ENCODE results near the gene KIRREL3. TPM values are rescaled to one million over a fixed set of nuclear protein-coding genes. Genes with fewer than 3 reads are reported as not detected.

The KIRREL3 gene
- total and polyA plus RNA-seq, 2 of the 8 experiments (the other 6 are each of a cell fraction or from before 2014, with no cell fraction given): 0.29 to 0.32 TPM

GRCh38 chr11:126488591-126489370, 511.8 kb downstream of the KIRREL3 start:
- peaks cover 0 to 15% (median 4%) of the 10 kb centered on the region in 4 experiments; a peak in 6 of 7 replicates for H3K4me1 ChIP-seq (replicated peaks in 1 of 4; ENCODE audit: control insufficient read depth in 3 of 4, insufficient read depth in 4 of 4, low read length in 3 of 4)
- H3K18ac ChIP-seq (ENCODE audit: extremely low read depth, low read length): no peak overlapping the region
- H3K56ac ChIP-seq (replicated peaks; ENCODE audit: insufficient read length, low read depth, low read length): no peak overlapping the region
- no peak overlapping the region for H2BK15ac ChIP-seq (ENCODE audit: low read length)
- H4K8ac ChIP-seq (ENCODE audit: extremely low read depth, insufficient read depth, low read length): peak overlapping the region; percentile 43; the same call in 1 of the 2 replicates
- no peak overlapping the region for H4K91ac ChIP-seq (replicated peaks; ENCODE audit: insufficient read length, low read length)
- ChIA-PET CTCF (ENCODE audit: partially characterized antibody) (interaction anchor here (0.7 to 2.5 kb wide), 8 partner anchors 9 to 343 kb away, joined by 3 to 37 read pairs (median 4); no protein-coding TSS in a partner anchor), POLR2A (ENCODE audit: partially characterized antibody) (interaction anchor here (0.8 kb wide), 1 partner anchor 8 kb away, joined by 3 read pairs; no protein-coding TSS in a partner anchor)
- H3K4me2 ChIP-seq (ENCODE audit: insufficient read depth in 1 of 2, low read depth in 2 of 2, low read length in 2 of 2): no peak overlapping the region
- DNase-seq (ENCODE audit: low read depth in 1 of 2, low spot score in 2 of 2) (no peak), FAIRE-seq (no peak)
- no peak overlapping the region for H3K23ac ChIP-seq (ENCODE audit: insufficient read length)
- H3K4me3 ChIP-seq (ENCODE audit: extremely low read depth in 1 of 4, insufficient read depth in 2 of 4, low read depth in 3 of 4, low read length in 4 of 4): no peak overlapping the region
- no peaks in the 10 kb centered on the region for H4K20me1 ChIP-seq (replicated peaks in 1 of 2; ENCODE audit: control insufficient read depth in 1 of 2, insufficient read depth in 2 of 2, low read length in 2 of 2)
- H2AK5ac ChIP-seq (ENCODE audit: low read depth, low read length): no peak overlapping the region
- H2BK20ac ChIP-seq (ENCODE audit: low read length): no peak overlapping the region
- no peaks in the 10 kb centered on the region for H3K79me1 ChIP-seq (ENCODE audit: low read depth, low read length)
- H2BK120ac ChIP-seq (replicated peaks; ENCODE audit: low read depth, low read length): no peak overlapping the region
- no peak overlapping the region for H3K4ac ChIP-seq (replicated peaks; ENCODE audit: insufficient read length, low read depth, low read length)
- H4K5ac ChIP-seq (ENCODE audit: insufficient read length, low read depth, low read length): no peak overlapping the region
- H3K9me3 ChIP-seq (ENCODE audit: insufficient read depth in 2 of 2, low read depth in 1 of 2, low read length in 1 of 2): no peaks in the 10 kb centered on the region
- WGBS, 2 experiments (ENCODE audit: extremely low coverage in 1 of 2, insufficient coverage in 1 of 2, insufficient read length in 1 of 2, insufficient replicate concordance in 2 of 2, low coverage in 1 of 2, low lambda C conversion rate in 2 of 2, missing lambda C conversion rate in 1 of 2): 91% methylated on average over 22 of the region's 23 CpGs; no CpG with 5 or more reads in 1 of the 2 experiments
- no peak overlapping the region for H2AFZ ChIP-seq (ENCODE audit: low read length)
- no peak overlapping the region for H3K9ac ChIP-seq (replicated peaks in 1 of 4; ENCODE audit: extremely low read depth in 1 of 4, low read depth in 3 of 4, low read length in 3 of 4)
- peak overlapping the region; percentile 19; the same call in 1 of the 2 replicates for H2BK12ac ChIP-seq (ENCODE audit: low read depth, low read length)
- H3K14ac ChIP-seq (ENCODE audit: insufficient read length): no peak overlapping the region
- H3K79me2 ChIP-seq (ENCODE audit: control insufficient read depth in 1 of 2, insufficient read depth in 2 of 2, low read length in 2 of 2): no peaks in the 10 kb centered on the region
- no peak overlapping the region for H2BK5ac ChIP-seq (ENCODE audit: low read depth, low read length)
- no peaks in the 10 kb centered on the region for H3K27me3 ChIP-seq (replicated peaks in 1 of 4; ENCODE audit: control insufficient read depth in 3 of 4, extremely low read depth in 1 of 4, insufficient read depth in 3 of 4, low read length in 3 of 4)
- H3K23me2 ChIP-seq (ENCODE audit: low read depth, low read length): no peaks in the 10 kb centered on the region
- no peaks in the 10 kb centered on the region for H3K36me3 ChIP-seq (ENCODE audit: control insufficient read depth in 2 of 4, insufficient read depth in 4 of 4, low read length in 3 of 4)
- H3K27ac ChIP-seq (ENCODE audit: low read depth, low read length): no peak overlapping the region
- no peak for TF ChIP-seq BCL11A (IDR thresholded peaks at IDR 0.05; ENCODE audit: low read depth in 2 of 2, low read length in 2 of 2)
- no peak for TF ChIP-seq SP1 (IDR thresholded peaks at IDR 0.05; ENCODE audit: low read depth, low read length)
- TF ChIP-seq CBX8 (IDR thresholded peaks at IDR 0.05; ENCODE audit: borderline replicate concordance, low read depth, low read length): no peak
- TF ChIP-seq TAF7 (optimal IDR thresholded peaks at IDR 0.05; ENCODE audit: borderline replicate concordance, low read depth, low read length): no peak
- no peak for TF ChIP-seq GTF2F1 (IDR thresholded peaks at IDR 0.05; ENCODE audit: borderline replicate concordance, low read depth, low read length)
- TF ChIP-seq RXRA (IDR thresholded peaks at IDR 0.05; ENCODE audit: insufficient read depth, low read depth, low read length): no peak
- no peak for TF ChIP-seq RBBP5 (IDR thresholded peaks at IDR 0.05; ENCODE audit: borderline replicate concordance, low read depth, low read length)
- no peak for TF ChIP-seq RFX5 (IDR thresholded peaks at IDR 0.05; ENCODE audit: borderline replicate concordance, low read depth, low read length)
- TF ChIP-seq JUND (IDR thresholded peaks at IDR 0.05; ENCODE audit: low read length): no peak
- no peak for TF ChIP-seq EZH2 (IDR thresholded peaks at IDR 0.05; ENCODE audit: low read depth, low read length, severe bottlenecking)
- no peak for TF ChIP-seq SUZ12 (IDR thresholded peaks at IDR 0.05; ENCODE audit: low read length)
- TF ChIP-seq CEBPB (IDR thresholded peaks at IDR 0.05; ENCODE audit: low read depth, low read length): no peak
- no peak for TF ChIP-seq YY1 (IDR thresholded peaks at IDR 0.05; ENCODE audit: low read depth, low read length)

Measured in H1 (cell line).